Measurements from ENCODE around the gene DIP2C.

DNA sequence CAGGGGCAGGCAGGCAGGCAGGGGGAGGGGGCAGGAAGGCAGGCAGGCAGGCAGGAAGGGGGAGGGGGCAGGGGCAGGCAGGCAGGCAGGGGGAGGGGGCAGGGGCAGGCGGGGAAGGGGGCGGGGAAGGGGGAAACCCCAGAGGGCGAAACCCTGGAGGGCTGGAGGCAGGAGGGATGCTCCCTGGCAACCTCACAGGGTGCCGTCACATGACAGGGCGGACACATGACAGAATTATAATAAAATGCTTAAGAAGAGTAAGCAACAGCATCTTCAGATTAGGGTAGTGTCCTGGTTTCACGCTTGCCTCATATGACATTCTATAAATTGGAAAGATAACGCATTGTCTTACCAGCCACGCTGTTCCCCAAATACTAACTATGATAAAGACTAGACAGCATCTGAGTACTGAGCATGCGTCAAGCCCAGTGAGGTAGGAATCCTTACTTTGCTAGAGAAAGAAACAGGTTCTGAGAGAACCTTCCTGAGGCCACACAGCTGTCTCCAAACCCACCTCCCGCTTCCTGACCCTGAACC is 131.6 kb downstream of the DIP2C start:
- TF ChIP-seq, protein P1, sequence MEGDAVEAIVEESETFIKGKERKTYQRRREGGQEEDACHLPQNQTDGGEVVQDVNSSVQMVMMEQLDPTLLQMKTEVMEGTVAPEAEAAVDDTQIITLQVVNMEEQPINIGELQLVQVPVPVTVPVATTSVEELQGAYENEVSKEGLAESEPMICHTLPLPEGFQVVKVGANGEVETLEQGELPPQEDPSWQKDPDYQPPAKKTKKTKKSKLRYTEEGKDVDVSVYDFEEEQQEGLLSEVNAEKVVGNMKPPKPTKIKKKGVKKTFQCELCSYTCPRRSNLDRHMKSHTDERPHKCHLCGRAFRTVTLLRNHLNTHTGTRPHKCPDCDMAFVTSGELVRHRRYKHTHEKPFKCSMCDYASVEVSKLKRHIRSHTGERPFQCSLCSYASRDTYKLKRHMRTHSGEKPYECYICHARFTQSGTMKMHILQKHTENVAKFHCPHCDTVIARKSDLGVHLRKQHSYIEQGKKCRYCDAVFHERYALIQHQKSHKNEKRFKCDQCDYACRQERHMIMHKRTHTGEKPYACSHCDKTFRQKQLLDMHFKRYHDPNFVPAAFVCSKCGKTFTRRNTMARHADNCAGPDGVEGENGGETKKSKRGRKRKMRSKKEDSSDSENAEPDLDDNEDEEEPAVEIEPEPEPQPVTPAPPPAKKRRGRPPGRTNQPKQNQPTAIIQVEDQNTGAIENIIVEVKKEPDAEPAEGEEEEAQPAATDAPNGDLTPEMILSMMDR (conservative IDR thresholded peaks at IDR 0.05 in 1 of 2, IDR thresholded peaks at IDR 0.05 in 1 of 2; ENCODE audit: extremely low read depth in 1 of 2, insufficient read depth in 1 of 2, low read depth in 1 of 2, low read length in 2 of 2) = no peak
- no peak for TF ChIP-seq EZH2 (IDR thresholded peaks at IDR 0.05; ENCODE audit: borderline replicate concordance, low read length)

Measured in mammary epithelial cell (primary cell).